COLO829 (cell line): Measurements from ENCODE around the gene TNK1.
A peak's percentile ranks its signal among the peaks of the same experiment; 100 is the strongest.
"Not testable (repeated sequence)": the region's sequence is repeated elsewhere in the genome, so short reads cannot be mapped to it uniquely, and the experiment has no call there.

ENCODE experiments used
- DNase-seq: peaks from one replicate; pipeline ENCODE4 v3.0.0; 2012; ENCODE audit warnings: low spot score

Gene TNK1

DNA sequence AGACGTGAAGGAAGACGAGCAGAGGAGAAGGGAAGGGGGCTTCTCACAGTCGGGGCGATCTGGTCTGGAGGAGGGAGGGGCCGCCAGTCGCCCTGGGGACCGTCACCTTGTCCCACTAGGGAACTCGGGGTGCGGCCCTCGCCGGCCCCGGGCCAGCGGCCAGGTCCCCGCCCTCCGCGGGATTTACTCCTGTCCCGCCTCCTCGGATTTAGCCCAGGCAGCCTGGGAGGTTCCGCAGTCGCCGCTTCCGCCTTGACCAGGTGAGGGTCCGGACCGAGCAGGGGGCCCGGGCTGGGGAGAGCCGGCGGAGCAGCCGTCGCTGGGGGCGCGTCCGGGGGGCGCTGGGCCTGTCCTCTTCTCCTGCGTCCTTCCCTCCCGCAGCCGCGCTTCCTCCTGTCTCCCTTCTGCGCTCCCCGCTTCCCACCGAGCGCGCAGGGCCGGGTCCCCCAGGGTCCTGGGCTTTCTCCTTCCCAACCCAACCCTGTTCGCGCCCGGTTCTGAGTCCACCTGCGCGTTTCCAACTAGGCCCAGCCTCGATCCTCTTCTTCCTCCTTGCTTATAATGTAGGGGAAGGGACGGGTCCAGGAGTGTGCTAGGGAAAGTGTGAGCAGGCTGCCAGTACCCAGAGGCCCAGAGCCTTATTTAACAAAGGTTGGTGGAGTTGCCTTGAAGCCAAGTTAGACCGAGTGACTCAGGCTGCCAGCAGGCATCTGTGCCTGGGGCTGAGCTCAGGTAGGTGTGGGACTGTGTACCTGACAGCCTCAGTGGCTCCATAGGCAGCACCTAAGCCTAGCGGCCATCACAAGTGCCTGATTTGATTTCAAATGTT, at the start of gene TNK1:
TNK1 (plus strand) TSS at position 235 of the 829 bp plus-strand sequence. CDS start 1,838 bp downstream, outside the sequence.
- no peak for DNase-seq

DNA sequence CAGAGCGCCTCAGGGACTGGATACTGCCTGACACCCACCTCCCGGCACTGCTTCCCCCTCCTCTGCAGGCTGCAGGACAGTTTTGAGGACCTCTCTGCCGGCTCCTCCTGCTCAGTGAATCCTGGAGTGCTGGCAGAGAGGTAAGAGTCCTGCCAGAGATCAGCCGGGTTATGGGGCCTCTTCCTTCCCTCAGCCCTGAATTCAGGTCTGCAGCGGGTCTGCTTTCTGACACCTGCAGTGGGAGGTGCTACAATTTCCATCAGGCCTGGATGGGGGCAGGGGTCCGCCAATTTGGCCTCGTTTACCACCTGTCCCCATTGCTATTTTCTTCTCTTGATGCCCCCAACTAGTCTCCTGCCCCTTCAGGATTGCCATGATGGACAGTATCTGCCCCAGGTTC, 48.8 kb upstream of the TNK1 start:
- no peak for DNase-seq

DNA sequence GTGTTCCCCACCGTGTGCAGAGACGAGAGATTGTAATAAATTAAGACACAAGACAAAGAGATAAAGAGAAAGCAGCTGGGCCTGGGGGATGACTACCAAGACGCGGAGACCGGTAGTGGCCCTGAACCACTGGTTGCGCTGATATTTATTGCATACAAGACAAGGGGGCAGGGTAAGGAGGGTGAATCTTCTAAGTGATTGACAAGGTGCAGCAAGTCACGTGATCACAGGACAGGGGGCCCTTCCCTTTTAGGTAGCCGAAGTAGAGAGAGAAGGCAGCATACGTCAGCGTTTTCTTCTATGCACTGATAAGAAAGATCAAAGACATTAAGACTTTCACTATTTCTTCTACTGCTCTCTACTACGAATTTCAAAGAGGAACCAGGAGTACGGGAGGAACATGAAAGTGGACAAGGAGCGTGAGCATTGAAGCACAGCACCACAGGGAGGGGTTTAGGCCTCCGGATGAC, 48.3 kb upstream of the TNK1 start:
- DNase-seq: not testable (repeated sequence)

DNA sequence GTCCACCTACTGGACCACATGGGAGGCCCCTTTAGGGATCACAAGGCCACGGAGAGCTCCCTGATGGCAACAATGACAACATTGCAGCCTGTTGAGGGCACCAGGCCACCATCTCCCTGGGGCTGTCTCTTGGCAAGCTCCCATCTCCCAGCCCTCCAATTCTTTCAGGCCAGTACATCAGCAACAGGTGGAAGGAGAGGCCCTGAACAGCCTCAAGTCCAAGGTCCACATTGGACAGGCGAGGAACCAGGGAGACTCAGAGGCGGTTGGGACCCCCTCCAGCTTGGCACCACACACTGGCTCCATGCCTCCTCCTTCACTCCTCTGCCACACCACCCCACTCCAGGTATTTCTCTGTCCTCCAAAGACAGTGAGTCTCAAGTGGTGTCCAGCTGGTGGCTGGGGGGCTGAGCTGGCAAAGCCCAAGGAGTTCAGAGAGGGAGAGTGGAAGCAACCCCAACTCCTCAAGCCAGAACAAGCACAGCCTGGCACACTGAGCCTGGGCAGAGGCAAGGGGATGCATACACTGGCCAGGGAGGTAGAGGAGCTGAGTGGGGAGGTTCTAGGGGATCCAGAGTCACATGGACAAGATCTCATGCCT, 45.9 kb upstream of the TNK1 start:
- no peak for DNase-seq

DNA sequence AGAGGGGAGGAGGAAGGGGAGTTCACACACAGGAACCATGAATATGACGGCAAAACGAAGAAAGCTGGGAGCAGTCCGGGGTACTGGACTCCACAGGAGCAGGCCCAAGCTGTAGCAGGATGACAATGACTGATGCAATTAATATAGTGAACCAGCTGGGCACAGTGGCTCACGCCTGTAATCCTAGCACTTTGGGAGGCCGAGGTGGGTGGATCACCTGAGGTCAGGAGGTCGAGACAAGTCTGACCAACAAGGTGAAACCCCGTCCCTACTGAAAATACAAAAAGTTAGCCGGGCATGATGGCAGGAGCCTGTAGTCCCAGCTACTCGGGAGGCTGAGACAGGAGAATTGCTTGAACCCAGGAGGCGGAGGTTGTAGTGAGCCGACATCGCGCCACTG, 45.1 kb upstream of the TNK1 start:
- DNase-seq: not testable (repeated sequence)

DNA sequence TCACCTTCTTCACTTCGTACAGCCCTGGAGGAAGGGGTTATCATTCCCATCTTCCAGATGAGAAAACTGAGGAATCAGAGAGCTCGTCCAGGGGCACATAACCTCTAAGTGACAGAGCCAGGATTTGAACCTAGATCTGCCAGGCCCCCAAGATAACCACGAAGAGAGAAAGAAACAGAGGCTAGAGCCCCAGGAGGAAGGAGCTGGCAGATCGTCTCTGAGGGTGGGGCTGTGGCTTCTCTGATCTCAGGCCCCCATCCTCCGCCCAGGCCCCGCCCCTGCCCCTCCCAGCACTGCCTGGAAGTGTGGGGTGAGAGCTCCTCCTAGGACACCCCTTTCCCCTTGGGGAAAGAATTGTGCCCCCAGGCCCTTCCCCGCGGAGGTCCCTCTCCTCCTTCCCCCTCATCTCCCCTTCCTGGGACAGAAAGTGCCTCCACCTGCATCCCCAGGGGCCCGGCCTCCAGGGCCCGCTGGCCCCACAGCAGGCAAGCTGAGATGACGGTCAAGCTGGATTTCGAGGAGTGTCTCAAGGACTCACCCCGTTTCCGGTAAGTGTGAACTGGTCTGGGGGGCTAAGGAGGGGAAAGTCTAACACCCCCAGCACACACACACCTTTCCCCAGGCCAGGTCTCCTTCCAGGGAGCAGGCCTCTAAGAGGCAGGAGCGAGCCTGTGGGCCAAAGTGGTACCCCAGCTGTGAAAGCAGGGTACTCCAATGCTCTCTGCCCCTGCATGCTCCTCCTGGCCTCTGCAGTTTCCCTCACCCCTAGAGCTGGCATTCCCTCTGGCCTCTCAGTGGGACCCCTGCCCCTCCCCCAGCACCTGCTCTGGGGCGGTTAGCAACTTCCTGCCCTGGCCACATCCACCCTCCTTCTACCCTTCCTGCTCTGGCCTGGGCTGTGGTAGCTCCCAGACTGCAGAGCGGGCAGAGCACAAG, 44.4 kb upstream of the TNK1 start, which contains the start of gene ACAP1:
ACAP1 (plus strand) TSS at position 290 of the 936 bp plus-strand sequence; CDS start at position 496, 206 bp downstream.
- no peak for DNase-seq

DNA sequence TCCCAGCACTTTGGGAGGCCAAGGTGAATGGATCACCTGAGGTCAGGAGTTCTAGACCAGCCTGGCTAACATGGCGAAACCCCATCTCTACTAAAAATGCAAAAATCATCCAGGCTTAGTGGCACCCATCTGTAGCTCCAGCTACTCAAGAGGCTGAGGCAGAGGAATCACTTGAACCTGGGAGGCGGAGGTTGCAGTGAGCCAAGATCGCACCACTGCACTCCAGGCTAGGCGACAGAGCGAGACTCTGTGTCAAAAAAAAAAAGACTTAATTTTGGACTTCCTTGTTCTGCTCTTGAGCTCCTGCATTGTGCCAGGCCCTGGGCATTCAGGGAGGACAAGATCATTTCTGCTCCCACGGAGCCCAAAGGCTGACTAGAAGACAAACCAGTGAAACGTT, 43.3 kb upstream of the TNK1 start:
- DNase-seq: not testable (repeated sequence)

DNA sequence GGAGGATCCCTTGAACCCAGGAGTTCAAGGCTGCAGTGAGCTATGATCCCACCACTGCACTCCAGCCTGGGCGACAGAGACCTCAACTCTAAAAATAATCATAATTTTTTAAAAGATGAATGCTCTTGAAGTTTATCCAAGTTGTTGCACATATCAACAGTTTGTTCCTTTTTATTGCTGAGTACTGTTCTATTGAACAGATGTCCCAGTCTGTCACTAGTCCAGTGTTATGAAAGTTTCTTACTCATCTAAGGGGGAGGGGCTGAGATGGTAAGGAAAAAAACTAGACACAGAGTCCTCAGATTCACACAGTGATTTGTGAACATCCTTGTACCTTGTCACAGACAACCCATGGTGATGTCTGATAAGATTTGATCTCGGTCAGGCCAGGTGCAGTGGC, 40.7 kb upstream of the TNK1 start:
- DNase-seq: no peak

DNA sequence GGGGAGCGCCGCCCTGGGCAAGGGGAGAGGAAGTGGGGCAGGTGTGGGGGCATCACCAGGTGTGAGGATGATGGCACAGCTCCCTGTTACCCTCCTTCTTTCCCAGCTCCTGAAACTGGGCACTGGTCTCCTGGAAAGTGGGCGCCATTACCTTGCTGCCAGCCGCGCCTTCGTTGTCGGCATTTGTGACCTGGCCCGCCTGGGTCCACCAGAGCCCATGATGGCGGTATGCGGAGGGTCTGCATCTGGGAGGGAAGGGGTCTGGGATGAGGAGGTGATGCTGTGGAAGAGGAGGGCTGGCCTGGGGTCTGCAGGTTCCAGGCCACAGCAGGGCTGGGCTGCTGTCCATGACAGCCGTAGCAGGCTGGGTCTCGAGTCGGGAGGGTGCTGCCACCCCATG, 39.0 kb upstream of the TNK1 start:
- DNase-seq: no peak

DNA sequence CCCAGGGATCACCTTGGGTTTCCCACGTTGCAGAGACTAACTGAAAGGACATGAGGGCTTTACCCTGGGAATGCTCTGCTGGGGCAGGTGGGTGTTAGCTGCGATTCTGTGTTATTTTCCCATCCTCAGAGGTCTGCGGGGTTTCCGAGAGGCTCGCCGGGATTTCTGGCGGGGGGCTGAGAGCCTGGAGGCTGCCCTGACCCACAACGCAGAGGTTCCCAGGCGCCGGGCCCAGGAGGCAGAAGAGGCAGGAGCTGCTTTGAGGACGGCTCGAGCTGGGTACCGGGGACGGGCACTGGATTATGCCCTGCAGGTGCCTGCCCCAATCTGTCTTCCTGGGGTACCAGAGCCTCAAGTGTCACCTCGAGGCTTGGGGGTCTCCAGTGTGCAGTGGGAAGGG, 37.6 kb upstream of the TNK1 start:
- no peak for DNase-seq

DNA sequence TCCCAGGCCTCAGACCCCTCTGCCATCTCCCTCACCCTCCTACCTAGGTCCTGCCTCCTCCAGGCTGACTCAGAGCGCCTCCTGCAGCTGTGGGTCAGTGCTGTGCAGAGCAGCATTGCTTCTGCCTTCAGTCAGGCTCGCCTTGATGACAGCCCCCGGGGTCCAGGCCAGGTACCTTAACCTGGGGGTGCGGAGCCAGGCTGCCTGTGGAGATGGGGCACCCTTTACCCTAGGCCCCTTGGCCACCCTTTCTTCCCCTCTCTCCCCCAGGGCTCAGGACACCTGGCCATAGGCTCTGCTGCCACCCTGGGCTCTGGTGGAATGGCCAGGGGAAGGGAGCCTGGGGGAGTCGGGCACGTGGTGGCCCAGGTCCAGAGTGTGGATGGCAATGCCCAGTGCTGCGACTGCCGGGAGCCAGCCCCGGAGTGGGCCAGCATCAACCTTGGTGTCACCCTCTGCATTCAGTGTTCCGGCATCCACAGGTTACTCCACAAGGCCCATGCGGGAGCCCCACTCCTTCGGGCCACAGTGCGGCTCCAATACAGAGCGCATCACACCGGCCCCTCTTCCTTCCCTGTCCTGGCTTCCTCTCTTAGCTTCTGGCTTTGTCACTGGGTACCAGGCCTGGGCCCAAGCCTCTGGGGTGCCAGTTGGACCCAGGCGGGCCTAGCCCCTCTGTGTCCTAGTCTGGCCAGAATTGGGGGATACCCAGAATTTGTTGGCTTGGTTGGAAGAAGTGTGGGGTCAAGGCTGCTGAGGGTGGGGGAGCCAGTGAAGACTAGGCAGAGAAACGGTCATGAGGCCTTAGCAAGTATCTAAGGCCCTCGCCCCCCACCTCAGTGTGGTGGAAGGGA, 33.9 kb upstream of the TNK1 start:
- DNase-seq: no peak

DNA sequence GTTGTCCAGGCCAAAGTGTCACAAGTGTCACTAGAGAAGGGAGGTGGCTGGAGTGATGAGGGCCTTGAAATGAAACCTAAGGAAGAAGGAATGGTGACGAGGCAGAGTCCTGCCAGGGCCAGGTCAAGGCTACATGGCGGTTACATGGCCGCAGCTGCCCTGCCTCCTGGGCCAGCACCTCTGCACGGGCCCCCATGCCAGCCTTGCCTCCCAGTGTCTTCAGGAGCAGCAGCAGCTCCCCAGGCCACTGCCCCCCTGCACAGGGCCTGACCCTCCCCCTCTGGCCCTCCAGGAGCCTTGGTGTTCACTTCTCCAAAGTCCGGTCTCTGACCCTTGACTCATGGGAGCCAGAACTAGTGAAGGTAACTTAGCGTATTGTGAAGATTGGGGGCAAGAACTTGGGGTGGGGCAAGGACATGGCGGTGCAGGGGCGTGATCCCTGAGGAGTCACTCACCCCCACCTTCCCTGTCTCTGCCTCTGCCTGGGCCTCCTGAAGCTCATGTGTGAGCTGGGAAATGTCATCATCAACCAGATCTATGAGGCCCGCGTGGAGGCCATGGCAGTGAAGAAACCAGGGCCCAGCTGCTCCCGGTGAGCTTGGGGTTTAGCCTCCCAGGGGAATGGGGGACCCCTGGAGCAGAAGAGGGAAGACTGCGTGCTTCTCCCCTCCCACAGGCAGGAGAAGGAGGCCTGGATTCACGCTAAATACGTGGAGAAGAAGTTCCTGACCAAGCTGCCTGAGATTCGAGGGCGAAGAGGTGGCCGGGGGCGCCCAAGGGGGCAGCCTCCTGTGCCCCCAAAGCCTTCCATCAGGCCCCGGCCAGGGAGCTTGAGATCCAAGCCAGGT, 33.0 kb upstream of the TNK1 start:
- no peak for DNase-seq

DNA sequence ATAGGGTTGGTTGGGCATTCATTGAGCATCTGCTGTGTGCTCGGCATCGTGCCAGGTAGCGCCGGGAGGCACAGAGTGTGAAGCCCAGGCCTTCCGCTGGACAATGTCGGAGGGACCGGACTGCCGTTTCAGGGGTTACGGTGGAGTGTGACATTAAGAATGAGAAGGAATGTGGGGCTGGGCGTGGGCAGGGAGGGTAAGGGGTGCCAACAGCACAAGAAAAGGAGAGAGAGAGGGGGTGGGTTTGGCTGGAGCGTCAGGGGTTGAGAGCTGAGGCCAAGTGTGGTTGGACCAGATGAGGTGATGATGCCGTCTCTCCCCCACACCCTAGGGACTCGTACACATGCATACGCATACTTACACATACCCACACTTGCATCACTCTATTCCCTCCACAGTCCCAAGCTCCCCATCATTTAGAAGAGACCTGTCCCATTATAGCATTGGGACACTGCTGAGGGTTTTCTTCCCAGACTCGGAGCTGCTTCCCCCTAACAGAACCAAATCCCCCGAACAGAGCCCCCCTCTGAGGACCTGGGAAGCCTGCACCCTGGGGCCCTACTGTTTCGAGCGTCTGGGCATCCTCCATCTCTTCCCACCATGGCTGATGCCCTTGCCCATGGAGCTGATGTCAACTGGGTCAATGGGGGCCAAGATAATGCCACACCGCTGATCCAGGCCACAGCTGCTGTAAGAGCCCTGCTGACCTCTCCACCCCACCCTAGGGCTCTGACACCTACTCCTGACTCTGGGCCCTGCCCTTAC, 32.2 kb upstream of the TNK1 start:
- no peak for DNase-seq

DNA sequence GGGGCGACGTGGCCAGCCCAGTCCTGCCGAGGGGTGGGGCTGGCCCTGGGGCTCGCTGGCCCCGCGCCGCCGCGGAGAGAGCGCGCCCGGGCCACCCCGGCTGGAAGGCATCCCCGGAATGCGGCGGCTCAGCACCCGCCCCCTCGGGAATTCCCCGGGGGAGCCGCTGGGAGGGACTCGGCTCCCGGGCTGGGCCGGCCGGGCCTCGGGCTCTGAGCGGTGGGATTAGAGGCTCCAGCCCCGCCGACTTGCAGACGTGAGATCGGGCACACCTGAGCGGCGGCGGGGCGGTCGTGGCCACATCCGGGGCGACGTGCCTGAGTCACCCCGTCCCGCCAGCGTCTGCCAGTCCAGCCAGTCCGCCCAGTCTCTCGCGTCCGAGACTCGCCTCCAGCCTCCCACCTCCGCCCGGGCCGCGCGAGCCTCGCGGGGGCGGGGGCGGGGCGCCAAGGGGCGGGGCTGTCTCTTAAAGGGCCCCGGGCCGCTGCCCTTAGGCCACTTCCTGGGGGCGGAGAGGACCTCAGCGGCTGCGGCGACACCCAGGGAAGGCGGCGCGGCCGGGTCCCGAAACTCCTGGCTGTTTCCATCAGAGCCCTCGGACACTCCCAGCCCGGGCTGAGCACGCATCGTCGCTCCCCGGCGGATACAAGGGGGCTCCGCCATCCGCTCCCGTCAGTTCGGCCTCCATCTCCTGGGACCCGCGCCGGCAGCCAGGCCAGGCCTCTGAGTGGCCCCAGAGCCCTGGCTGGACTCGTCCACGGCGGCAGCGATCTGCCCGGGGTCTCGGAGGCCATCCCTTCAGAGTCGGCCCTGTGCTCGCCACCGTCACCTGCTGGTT, 29.0 kb upstream of the TNK1 start, which contains the start of gene KCTD11:
KCTD11 (plus strand) TSS at position 498 of the 838 bp plus-strand sequence.
- peak; percentile 92 for DNase-seq

DNA sequence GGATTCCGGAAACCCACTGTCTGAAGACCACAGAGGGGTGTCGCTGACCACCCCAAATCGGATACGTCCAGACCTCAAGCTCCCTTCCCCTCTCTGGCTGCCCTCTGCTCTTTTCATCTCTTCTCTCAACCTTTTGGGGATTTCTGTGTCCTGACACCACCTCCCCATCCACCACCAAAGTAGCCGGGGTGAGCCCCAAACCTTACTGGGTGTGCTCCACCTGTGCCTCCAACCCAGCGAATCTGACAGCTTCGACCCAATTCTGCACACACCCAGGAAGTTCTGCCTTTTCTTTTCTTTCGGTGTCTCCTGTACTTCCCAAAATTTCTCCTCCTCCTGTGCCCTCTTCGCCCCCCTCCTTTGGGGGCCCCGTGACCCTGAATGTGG, 28.4 kb upstream of the TNK1 start:
- DNase-seq: no peak

DNA sequence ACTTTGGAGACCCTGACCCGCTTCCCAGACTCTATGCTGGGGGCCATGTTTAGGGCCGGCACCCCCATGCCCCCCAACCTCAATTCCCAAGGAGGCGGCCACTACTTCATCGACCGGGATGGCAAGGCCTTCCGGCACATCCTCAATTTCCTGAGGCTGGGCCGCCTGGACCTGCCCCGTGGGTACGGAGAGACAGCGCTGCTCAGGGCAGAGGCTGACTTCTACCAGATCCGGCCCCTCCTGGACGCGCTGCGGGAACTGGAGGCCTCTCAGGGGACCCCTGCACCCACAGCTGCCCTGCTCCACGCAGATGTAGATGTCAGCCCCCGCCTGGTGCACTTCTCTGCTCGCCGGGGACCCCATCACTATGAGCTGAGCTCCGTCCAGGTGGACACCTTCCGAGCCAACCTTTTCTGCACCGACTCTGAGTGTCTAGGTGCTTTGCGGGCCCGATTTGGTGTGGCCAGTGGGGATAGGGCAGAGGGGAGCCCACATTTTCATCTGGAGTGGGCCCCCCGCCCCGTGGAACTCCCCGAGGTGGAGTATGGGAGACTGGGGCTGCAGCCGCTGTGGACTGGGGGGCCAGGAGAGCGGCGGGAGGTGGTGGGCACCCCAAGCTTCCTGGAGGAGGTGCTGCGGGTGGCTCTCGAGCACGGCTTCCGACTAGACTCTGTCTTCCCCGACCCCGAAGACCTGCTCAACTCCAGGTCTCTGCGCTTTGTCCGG, 27.8 kb upstream of the TNK1 start:
- no peak for DNase-seq

DNA sequence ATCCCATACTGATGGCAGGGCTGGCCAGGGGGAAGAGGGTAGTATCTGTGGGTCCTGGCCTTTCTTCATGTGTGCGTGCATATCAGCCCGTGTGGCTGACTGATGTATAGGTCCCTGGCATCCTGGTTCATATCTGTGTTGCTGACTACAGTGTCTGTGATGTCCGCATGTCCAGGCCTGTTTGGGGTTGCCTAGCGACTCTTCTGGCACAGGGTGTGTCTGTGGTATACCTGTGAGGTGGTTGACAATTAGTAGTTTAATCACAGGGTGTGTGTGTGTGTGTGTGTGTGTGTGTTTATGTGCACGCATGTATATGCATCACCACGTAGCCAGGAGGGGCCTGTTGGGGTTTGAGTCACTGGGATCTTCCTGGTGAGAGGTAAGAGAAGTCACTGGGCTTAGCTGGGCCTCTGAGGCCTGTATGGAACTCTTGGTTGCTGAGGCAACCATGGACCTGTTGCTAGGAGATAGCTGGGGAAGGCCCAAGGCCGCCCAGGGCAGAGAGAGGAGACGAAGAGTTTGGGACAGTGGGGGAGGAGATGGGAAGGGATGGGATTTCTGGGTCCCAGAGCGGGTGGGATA, 26.5 kb upstream of the TNK1 start:
- DNase-seq: no peak

DNA sequence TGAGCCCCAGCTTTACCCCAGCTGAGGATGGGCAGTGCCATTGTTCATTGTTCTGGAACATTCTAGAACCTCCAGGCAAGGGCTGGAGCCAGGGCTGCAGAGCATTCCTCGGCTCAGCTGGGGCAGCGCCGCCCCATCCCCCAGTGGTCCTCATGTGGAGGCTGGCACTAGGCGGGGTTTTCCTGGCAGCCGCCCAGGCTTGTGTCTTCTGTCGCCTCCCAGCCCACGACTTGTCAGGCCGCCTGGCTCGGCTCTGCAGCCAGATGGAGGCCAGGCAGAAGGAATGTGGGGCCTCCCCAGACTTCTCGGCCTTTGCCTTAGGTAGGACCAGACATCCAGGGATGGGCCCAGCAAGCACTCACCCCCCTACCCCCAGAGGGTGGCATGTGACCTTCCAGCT, 25.8 kb upstream of the TNK1 start, which contains the start of gene TMEM95:
TMEM95 (plus strand) TSS at position 104 of the 400 bp plus-strand sequence; CDS start at position 153, 49 bp downstream.
- DNase-seq: no peak
